Activated CD8-positive, alpha-beta memory T cell treated with anti-CD3 and anti-CD28 coated beads, Interleukin-2, amount 50 U/mL, for 24 hours (primary cell): ENCODE data around the gene TP53I11.

Experiments
- DNase-seq: peaks from one replicate; pipeline ENCODE4 v3.0.0-alpha.2; 2020; ENCODE audit errors: extremely low read depth

The TP53I11 gene

DNA sequence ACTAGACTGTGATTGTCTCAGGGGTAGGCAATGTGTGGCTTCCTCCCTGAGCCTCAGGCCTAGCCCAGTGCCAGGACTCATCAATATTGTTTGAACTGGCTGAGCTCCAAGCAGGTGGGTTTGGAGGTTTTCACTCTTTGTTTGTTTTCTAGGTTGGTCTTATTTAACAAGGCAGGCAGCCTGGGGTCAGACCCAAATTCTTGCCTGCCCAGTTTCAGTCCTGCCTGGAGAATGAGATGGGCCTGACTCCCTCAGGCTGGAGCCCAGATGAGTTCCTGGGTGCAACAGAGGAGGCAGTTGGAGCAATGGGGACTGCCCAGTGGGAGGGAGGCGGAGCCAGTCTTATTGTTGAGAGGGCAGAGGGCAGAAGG lies 28.3 kb upstream of the TP53I11 start:
- DNase-seq, result no peak

- no peak for DNase-seq
Measured at GRCh38 chr11:44978274-44978960, 27.7 kb upstream of the TP53I11 start.

- DNase-seq, result no peak
Measured at GRCh38 chr11:44977493-44977984, 26.9 kb upstream of the TP53I11 start.

GRCh38 chr11:44976576-44976975 lies 25.9 kb upstream of the TP53I11 start:
- no peak for DNase-seq

DNA sequence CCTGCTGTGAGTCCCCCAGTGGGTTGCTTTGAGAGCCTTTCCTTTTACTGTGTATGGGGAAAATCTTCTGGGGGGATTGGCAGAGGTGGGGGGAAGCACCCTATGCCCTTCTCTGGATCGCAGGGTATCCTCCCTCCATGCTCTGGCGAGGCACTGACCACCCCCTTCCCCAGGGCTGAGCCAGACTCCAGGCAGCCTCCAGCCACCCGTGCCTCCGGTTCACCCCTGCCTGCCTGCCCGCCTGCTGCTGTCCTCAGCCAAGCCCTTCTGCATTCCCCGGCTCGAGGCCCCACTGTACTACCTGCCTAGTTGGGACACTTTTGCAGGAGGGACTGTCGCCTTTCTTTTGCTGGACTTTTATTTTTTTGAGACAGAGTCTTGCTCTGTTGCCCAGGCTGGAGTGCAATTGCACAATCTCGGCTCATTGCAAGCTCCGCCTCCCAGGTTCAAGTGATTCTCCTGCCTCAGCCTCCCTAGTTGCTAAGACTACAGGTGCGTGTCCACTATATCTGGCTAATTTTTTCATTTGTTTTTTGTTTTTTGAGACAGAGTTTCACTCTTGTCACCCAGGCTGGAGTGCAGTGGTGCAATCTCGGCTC lies 23.8 kb upstream of the TP53I11 start:
- DNase-seq, result no peak

- DNase-seq, result no peak
Measured at GRCh38 chr11:44973632-44974401, 23.1 kb upstream of the TP53I11 start.

- no peak for DNase-seq
Measured at GRCh38 chr11:44972746-44973435, 22.2 kb upstream of the TP53I11 start.

- DNase-seq, result no peak
Measured at GRCh38 chr11:44971185-44971584, 20.5 kb upstream of the TP53I11 start.

GRCh38 chr11:44970293-44970692 lies 19.6 kb upstream of the TP53I11 start:
- no peak for DNase-seq

GRCh38 chr11:44969651-44970252 lies 19.1 kb upstream of the TP53I11 start:
- DNase-seq, result no peak

DNA sequence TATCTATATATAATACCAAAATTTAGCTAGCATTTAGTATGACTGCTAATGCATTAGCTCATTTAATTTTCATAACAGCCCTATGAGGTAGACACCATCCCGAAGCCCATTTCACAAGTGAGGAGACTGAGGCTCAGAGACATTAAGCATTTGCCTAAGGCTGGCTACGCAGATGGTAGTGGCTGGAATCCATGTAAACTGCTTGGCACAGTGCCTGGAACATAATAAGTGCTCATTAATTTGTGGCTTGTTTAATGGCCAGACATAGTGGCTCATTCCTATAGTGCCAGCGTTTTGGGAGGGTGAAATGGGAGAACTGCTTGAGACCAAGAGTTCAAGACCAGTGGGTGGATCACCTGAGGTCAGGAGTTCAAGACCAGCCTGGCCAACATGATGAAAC lies 17.8 kb upstream of the TP53I11 start:
- DNase-seq, result no peak

GRCh38 chr11:44967930-44968496 lies 17.3 kb upstream of the TP53I11 start:
- no peak for DNase-seq

GRCh38 chr11:44966694-44967093 lies 16.0 kb upstream of the TP53I11 start:
- no peak for DNase-seq

GRCh38 chr11:44964526-44965209 lies 14.0 kb upstream of the TP53I11 start:
- DNase-seq, result no peak

- no peak for DNase-seq
Measured at GRCh38 chr11:44963948-44964347, 13.3 kb upstream of the TP53I11 start.

DNA sequence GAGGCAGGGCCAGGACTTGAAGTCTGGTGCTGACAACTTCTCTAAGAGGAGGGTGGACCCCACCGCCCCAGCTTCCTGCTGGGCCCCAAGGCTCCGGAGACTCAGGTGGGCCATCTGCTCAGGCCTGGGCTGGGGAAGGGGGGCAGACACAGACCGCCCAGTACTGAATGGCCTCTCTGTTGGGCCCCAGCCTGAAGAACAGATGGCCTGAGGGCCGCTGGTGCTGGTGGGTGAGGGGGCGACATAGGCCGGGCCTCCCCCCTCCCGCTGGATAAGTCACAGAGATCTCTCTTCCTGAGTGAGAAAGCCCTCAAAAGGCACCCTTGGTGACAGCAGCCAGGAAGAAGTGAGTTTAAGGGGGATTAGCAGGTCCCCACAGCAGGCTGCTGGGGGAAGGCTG lies 12.5 kb upstream of the TP53I11 start:
- DNase-seq, result no peak

DNA sequence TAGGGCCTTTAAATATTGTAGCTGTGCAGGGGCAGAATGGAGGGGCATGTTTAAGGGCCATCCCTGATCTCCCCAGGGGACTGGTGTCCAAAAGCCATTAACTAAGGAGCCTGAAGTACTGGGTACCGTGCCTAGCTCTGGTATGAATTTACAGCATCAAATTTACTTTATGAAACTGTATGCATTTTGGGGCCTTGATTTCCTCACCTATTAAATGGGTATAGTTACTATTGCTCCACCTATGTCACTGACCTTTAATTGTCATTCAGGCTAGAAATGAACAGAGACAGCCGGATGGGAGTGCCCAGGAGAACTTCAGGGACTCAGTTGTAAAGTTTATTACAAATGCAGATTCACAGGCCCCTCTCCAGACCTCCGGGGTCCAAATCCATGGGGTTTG lies 11.8 kb upstream of the TP53I11 start:
- no peak for DNase-seq

GRCh38 chr11:44960200-44960845 lies 9.6 kb upstream of the TP53I11 start:
- DNase-seq, result no peak

DNA sequence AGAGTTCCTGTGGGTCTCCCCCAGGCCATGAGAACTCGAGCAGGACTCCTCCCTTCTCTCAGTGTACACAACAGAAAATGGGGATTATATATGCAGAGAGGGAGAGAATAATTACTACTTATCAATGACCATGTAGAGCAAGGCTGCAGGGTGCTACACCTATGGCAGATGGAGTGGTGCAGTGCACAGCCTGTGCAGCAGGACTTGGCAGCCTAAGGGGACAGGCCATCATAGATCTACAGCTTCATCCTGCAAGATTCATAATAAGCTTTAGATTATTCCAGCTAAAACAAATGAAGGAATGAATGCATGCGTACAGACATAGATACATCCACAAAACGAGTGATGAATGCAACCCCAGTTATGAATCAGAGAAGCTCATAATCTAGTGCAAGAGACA lies 8.4 kb upstream of the TP53I11 start:
- DNase-seq, result no peak

DNA sequence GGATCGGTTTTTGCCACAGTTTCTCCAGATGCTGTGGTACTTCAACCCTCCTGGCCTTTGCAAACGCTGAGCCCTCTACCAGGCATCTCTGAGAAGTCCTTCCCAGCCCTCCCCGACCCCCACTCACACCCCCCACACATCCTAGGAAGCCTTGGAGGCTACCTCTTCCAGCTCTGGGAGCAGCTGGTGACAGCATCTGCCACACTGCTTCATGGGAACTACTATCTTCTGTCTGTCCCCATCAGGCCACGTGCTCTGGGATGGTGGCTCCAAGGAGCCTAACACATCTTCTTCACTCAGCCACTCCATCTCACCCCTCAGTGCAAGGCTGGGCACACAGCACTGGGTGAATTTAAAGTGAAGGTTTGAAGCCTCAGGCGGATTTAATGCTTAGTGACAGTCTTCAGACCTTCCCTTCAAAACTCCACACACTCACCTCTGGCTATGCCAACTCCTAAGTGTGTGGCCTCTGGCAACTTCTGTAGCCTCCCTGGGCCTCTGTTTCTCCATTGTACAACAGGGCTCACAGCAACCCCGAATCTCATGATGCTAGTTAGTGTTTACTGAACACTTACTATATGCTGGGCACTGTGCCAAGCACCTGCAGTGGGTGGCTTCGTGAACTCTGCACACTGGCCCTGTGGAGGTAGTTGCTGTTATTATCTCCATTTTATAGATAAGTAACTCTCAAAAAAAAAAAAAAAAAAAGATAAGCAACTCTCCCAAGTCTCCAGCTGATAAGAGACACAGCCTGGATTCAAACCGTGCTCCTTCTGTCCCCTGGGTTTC lies 7.3 kb upstream of the TP53I11 start:
- no peak for DNase-seq
